LNCaP clone FGC (cell line): ENCODE results near the gene RDH12.

ENCODE experiments used
- DNase-seq: peaks from one replicate; pipeline ENCODE4 v3.0.0-alpha.2; 2011; ENCODE audit warnings: low read depth
- H3K4me3 ChIP-seq: 2 replicates; pipeline ENCODE4 v1.5.1; 2011; ENCODE audit warnings: mild to moderate bottlenecking, low read depth, low read length, control low read depth
- TF ChIP-seq, protein P1 (sequence below): IDR thresholded peaks from 2 replicates; pipeline ENCODE4 v1.5.1; 2012; ENCODE audit warnings: mild to moderate bottlenecking; ENCODE audit not compliant: control insufficient read depth, insufficient read depth; ENCODE audit errors: extremely low read depth

The RDH12 gene

DNA sequence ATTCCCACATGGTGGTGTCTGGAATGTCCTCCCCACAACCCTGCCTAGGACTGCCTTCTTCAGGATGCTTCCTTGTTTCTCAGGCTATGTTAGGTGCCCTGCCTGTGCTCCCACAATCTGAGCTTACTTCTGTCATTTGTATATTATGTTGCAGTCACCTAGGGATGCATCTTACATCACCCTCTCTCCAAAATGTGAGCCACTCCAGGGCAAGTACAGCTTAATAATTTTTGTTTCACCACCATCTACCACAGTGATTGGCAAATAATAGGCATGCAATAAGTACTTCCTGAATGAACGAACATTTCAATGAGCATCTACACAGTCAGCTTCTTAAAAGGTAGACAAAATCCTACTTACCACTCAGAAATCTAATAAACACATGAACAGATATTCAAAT is 77.1 kb downstream of the RDH12 start:
- DNase-seq = no peak
- TF ChIP-seq, protein P1, sequence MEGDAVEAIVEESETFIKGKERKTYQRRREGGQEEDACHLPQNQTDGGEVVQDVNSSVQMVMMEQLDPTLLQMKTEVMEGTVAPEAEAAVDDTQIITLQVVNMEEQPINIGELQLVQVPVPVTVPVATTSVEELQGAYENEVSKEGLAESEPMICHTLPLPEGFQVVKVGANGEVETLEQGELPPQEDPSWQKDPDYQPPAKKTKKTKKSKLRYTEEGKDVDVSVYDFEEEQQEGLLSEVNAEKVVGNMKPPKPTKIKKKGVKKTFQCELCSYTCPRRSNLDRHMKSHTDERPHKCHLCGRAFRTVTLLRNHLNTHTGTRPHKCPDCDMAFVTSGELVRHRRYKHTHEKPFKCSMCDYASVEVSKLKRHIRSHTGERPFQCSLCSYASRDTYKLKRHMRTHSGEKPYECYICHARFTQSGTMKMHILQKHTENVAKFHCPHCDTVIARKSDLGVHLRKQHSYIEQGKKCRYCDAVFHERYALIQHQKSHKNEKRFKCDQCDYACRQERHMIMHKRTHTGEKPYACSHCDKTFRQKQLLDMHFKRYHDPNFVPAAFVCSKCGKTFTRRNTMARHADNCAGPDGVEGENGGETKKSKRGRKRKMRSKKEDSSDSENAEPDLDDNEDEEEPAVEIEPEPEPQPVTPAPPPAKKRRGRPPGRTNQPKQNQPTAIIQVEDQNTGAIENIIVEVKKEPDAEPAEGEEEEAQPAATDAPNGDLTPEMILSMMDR = no peak
- H3K4me3 ChIP-seq = no peak overlapping the region

DNA sequence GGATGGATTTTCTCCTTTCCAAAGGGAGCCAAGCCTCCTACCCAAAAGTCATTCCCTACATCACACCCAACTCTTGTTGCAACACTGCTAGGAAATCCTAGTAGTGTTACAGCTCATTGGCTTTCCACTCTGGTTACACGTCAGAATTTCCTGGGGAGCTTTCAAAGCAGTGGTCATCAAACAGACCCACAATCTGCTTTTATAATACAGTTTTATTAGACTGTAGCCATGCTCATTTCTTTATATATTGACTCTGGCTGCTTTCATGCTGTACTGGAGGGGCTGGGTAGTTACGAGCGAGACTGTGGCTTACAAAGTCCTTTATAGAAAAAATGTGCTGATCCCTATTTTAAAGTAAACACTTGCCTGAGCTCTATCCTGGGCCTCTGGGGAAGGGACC is 80.4 kb downstream of the RDH12 start:
- H3K4me3 ChIP-seq = no peak overlapping the region
- TF ChIP-seq, protein P1 = no peak
- DNase-seq = no peak
